ENCODE results near the gene CDC42BPA. TPM values are rescaled to one million over a fixed set of nuclear protein-coding genes. Genes with fewer than 3 reads are reported as not detected.
"Not testable (repeated sequence)": the region's sequence is repeated elsewhere in the genome, so short reads cannot be mapped to it uniquely, and the experiment has no call there.

The CDC42BPA gene
- polyA plus RNA-seq (ENCODE audit: low read depth in 6 of 6) = under 1 TPM in 4 of 6 donors, not detected in 2; 0.03 to 0.74 (median 0.48) TPM

- Mint-ChIP-seq H3K4me1 (peaks cover 0 to 9% (median 4%) of the 10 kb centered on the region in 3 donors), H3K27me3 (peaks cover 46 to 71% (median 49%) of the 10 kb centered on the region in 3 donors), H3K9me3 (peaks cover 0 to 1% (median 0%) of the 10 kb centered on the region in 7 donors), H3K27ac (peak within 1 kb of the TSS in 1 of 6 donors; percentile 89), H3K36me3 (peaks cover 0 to 4% of the 10 kb centered on the region in 2 donors), H3K4me3 (peak within 1 kb of the TSS; percentile 80 to 89 (median 84))
- DNase-seq (peak; percentile 16), ATAC-seq (ENCODE audit: low read depth in 2 of 2) (peak; percentile 67 to 72)
Measured at GRCh38 chr1:227318016-227318852, at the start of gene CDC42BPA. Gene CDC42BPA (minus strand): TSS chr1:227318492. CDS start chr1:227317182, 1,310 bp downstream.

- H3K4me1 Mint-ChIP-seq = no peaks in the 10 kb centered on the region
- H3K27me3 Mint-ChIP-seq = peaks cover 4 to 11% (median 7%) of the 10 kb centered on the region in 3 donors
- no peaks in the 10 kb centered on the region for H3K9me3 Mint-ChIP-seq
- H3K36me3 Mint-ChIP-seq = no peaks in the 10 kb centered on the region
- ATAC-seq (ENCODE audit: low read depth in 2 of 2) = no peak
- no peak for DNase-seq
- no peak overlapping the region for H3K4me3 Mint-ChIP-seq
- no peak overlapping the region for H3K27ac Mint-ChIP-seq
Measured at GRCh38 chr1:227368009-227368408, 49.7 kb upstream of the CDC42BPA start.

GRCh38 chr1:227365473-227366431, 47.5 kb upstream of the CDC42BPA start:
- no peaks in the 10 kb centered on the region for H3K4me1 Mint-ChIP-seq
- H3K9me3 Mint-ChIP-seq = peaks cover 0 to 2% (median 0%) of the 10 kb centered on the region in 7 donors
- ATAC-seq (ENCODE audit: low read depth in 2 of 2) (no peak), DNase-seq (no peak)
- H3K27me3 Mint-ChIP-seq = peaks cover 6 to 17% (median 11%) of the 10 kb centered on the region in 3 donors
- H3K36me3 Mint-ChIP-seq = peaks cover 0 to 5% of the 10 kb centered on the region in 2 donors
- no peak overlapping the region for H3K4me3 Mint-ChIP-seq
- H3K27ac Mint-ChIP-seq = no peak overlapping the region

GRCh38 chr1:227364657-227365056, 46.4 kb upstream of the CDC42BPA start:
- no peak overlapping the region for H3K4me3 Mint-ChIP-seq
- no peak for DNase-seq
- ATAC-seq (ENCODE audit: low read depth in 2 of 2) = no peak
- H3K36me3 Mint-ChIP-seq = peaks cover 0 to 5% of the 10 kb centered on the region in 2 donors
- peaks cover 0 to 2% (median 0%) of the 10 kb centered on the region in 7 donors for H3K9me3 Mint-ChIP-seq
- no peak overlapping the region for H3K27ac Mint-ChIP-seq
- no peaks in the 10 kb centered on the region for H3K4me1 Mint-ChIP-seq
- peaks cover 6 to 17% (median 11%) of the 10 kb centered on the region in 3 donors for H3K27me3 Mint-ChIP-seq

- Mint-ChIP-seq H3K36me3 (peaks cover 0 to 5% of the 10 kb centered on the region in 2 donors), H3K27ac (no peak overlapping the region), H3K4me1 (no peaks in the 10 kb centered on the region), H3K27me3 (peaks cover 6 to 17% (median 11%) of the 10 kb centered on the region in 3 donors), H3K4me3 (no peak overlapping the region), H3K9me3 (peaks cover 0 to 2% (median 0%) of the 10 kb centered on the region in 7 donors)
- ATAC-seq (ENCODE audit: low read depth in 2 of 2) (no peak), DNase-seq (no peak)
Measured at GRCh38 chr1:227363825-227364224, 45.5 kb upstream of the CDC42BPA start.

GRCh38 chr1:227362039-227362438, 43.7 kb upstream of the CDC42BPA start:
- Mint-ChIP-seq H3K27ac (no peak overlapping the region), H3K4me3 (no peak overlapping the region)

GRCh38 chr1:227357927-227358302, 39.6 kb upstream of the CDC42BPA start:
- ATAC-seq (ENCODE audit: low read depth in 2 of 2) (no peak), DNase-seq (no peak)
- H3K27me3 Mint-ChIP-seq = peaks cover 9 to 25% (median 9%) of the 10 kb centered on the region in 3 donors
- no peaks in the 10 kb centered on the region for H3K4me1 Mint-ChIP-seq
- peaks cover 0 to 2% (median 0%) of the 10 kb centered on the region in 7 donors for H3K9me3 Mint-ChIP-seq
- peaks cover 0 to 5% of the 10 kb centered on the region in 2 donors for H3K36me3 Mint-ChIP-seq
- no peak overlapping the region for H3K4me3 Mint-ChIP-seq
- H3K27ac Mint-ChIP-seq = no peak overlapping the region

More at GRCh38 chr1:227362039-227362438, 43.7 kb upstream of the CDC42BPA start:
- ATAC-seq (ENCODE audit: low read depth in 2 of 2) = no peak
- peaks cover 6 to 17% (median 11%) of the 10 kb centered on the region in 3 donors for H3K27me3 Mint-ChIP-seq
- peaks cover 0 to 5% of the 10 kb centered on the region in 2 donors for H3K36me3 Mint-ChIP-seq
- H3K9me3 Mint-ChIP-seq = peaks cover 0 to 2% (median 0%) of the 10 kb centered on the region in 7 donors
- H3K4me1 Mint-ChIP-seq = no peaks in the 10 kb centered on the region
- no peak for DNase-seq

GRCh38 chr1:227357171-227357926, 39.1 kb upstream of the CDC42BPA start:
- no peak overlapping the region for H3K27ac Mint-ChIP-seq
- no peak for DNase-seq
- no peak for ATAC-seq (ENCODE audit: low read depth in 2 of 2)
- H3K4me3 Mint-ChIP-seq = no peak overlapping the region
- peaks cover 0 to 3% of the 10 kb centered on the region in 2 donors for H3K36me3 Mint-ChIP-seq
- peaks cover 0 to 1% (median 0%) of the 10 kb centered on the region in 7 donors for H3K9me3 Mint-ChIP-seq
- H3K4me1 Mint-ChIP-seq = no peaks in the 10 kb centered on the region
- peaks cover 7 to 19% (median 8%) of the 10 kb centered on the region in 3 donors for H3K27me3 Mint-ChIP-seq

- Mint-ChIP-seq H3K4me1 (no peaks in the 10 kb centered on the region), H3K27me3 (peaks cover 5 to 14% (median 8%) of the 10 kb centered on the region in 3 donors), H3K9me3 (no peaks in the 10 kb centered on the region), H3K36me3 (no peaks in the 10 kb centered on the region), H3K4me3 (no peak overlapping the region), H3K27ac (no peak overlapping the region)
- DNase-seq = no peak
- ATAC-seq (ENCODE audit: low read depth in 2 of 2) = no peak
Measured at GRCh38 chr1:227356620-227357146, 38.4 kb upstream of the CDC42BPA start.

- Mint-ChIP-seq H3K9me3 (no peaks in the 10 kb centered on the region), H3K27me3 (peaks cover 5 to 14% (median 14%) of the 10 kb centered on the region in 3 donors), H3K4me1 (no peaks in the 10 kb centered on the region), H3K27ac (no peak overlapping the region), H3K36me3 (no peaks in the 10 kb centered on the region), H3K4me3 (no peak overlapping the region)
- DNase-seq = no peak
- ATAC-seq (ENCODE audit: low read depth in 2 of 2) = no peak
Measured at GRCh38 chr1:227355542-227356245, 37.4 kb upstream of the CDC42BPA start.

GRCh38 chr1:227353186-227353585, 34.9 kb upstream of the CDC42BPA start:
- DNase-seq (no peak), ATAC-seq (ENCODE audit: low read depth in 2 of 2) (no peak)
- Mint-ChIP-seq H3K36me3 (no peaks in the 10 kb centered on the region), H3K4me1 (no peaks in the 10 kb centered on the region), H3K27ac (no peak overlapping the region), H3K9me3 (no peaks in the 10 kb centered on the region), H3K4me3 (no peak overlapping the region), H3K27me3 (peaks cover 5 to 23% (median 21%) of the 10 kb centered on the region in 3 donors)

- H3K9me3 Mint-ChIP-seq; DNase-seq; H3K4me1 Mint-ChIP-seq; ATAC-seq (ENCODE audit: low read depth in 2 of 2); H3K4me3 Mint-ChIP-seq; H3K27ac Mint-ChIP-seq; H3K36me3 Mint-ChIP-seq: not testable (repeated sequence)
- peaks cover 5 to 23% (median 21%) of the 10 kb centered on the region in 3 donors for H3K27me3 Mint-ChIP-seq
Measured at GRCh38 chr1:227352164-227352563, 33.9 kb upstream of the CDC42BPA start.

Measured in naive B cell (primary cell).